ENCODE data around the gene FCAMR. TPM values are rescaled to one million over a fixed set of nuclear protein-coding genes. Genes with fewer than 3 reads are reported as not detected.
A peak's percentile ranks its signal among the peaks of the same experiment; 100 is the strongest.

FCAMR gene
- total and polyA plus RNA-seq, 4 donors: 0.14 to 0.59 (median 0.39) TPM

- DNase-seq (ENCODE audit: low spot score): no peak
- no peak overlapping the region for H3K4me3 ChIP-seq (ENCODE audit: low read depth in 1 of 3, low read length in 3 of 3)
- peaks cover 0 to 7% (median 1%) of the 10 kb centered on the region in 4 donors for H3K4me1 ChIP-seq (ENCODE audit: control insufficient read depth in 4 of 4, insufficient read depth in 4 of 4, low read length in 3 of 4)
- 79% methylated on average over 1 of the region's 1 CpG for WGBS
- no peaks in the 10 kb centered on the region for H3K36me3 ChIP-seq (ENCODE audit: control insufficient read depth in 4 of 4, insufficient read depth in 3 of 4, low read depth in 1 of 4, low read length in 3 of 4)
- H3K9ac ChIP-seq (ENCODE audit: low read depth in 1 of 2, low read length in 2 of 2): peak overlapping the region in 1 of 2 donors; percentile 52
- H3K27me3 ChIP-seq (ENCODE audit: control insufficient read depth in 4 of 4, insufficient read depth in 4 of 4, low read length in 3 of 4): no peaks in the 10 kb centered on the region
- no peaks in the 10 kb centered on the region for H3K9me3 ChIP-seq (ENCODE audit: control insufficient read depth in 4 of 4, low read length in 3 of 4)
- H3K27ac ChIP-seq (ENCODE audit: low read depth in 1 of 2, low read length in 2 of 2): peak overlapping the region; percentile 54 to 58
- no peak for TF ChIP-seq HNF4A (conservative IDR thresholded peaks at IDR 0.05)
- no peak for TF ChIP-seq MAX (IDR thresholded peaks at IDR 0.05)
- TF ChIP-seq TAF1 (conservative IDR thresholded peaks at IDR 0.05): no peak
- TF ChIP-seq FOXA2 (IDR thresholded peaks at IDR 0.05): no peak
Observed at GRCh38 chr1:206922524-206922923, 47.7 kb downstream of the FCAMR start.

- no peak for DNase-seq (ENCODE audit: low spot score)
- peak in 1 of 2 donors; percentile 59 for TF ChIP-seq RXRA (IDR thresholded peaks at IDR 0.05)
- no peak for TF ChIP-seq FOXA1 (IDR thresholded peaks at IDR 0.05)
- no peak for TF ChIP-seq FOXA2 (IDR thresholded peaks at IDR 0.05)
- TF ChIP-seq ZBTB33 (IDR thresholded peaks at IDR 0.05): no peak
- no peak for TF ChIP-seq MAX (IDR thresholded peaks at IDR 0.05)
- no peak for TF ChIP-seq YY1 (IDR thresholded peaks at IDR 0.05)
- peak; percentile 23 to 48 for TF ChIP-seq HNF4A (conservative IDR thresholded peaks at IDR 0.05)
- TF ChIP-seq SP1 (IDR thresholded peaks at IDR 0.05): no peak
- WGBS: 41% methylated on average over 7 of the region's 7 CpGs
Observed at GRCh38 chr1:206921772-206922265, 48.4 kb downstream of the FCAMR start, which contains the start of gene FCMR. Gene FCMR, minus strand, starts transcription at chr1:206921941. Its CDS starts 87 bp downstream, at chr1:206921854.

GRCh38 chr1:206918076-206918475 lies 52.2 kb downstream of the FCAMR start:
- no peak overlapping the region for H3K27ac ChIP-seq (ENCODE audit: low read depth in 1 of 2, low read length in 2 of 2)
- H3K27me3 ChIP-seq (ENCODE audit: control insufficient read depth in 4 of 4, insufficient read depth in 4 of 4, low read length in 3 of 4): no peaks in the 10 kb centered on the region
- H3K4me1 ChIP-seq (ENCODE audit: control insufficient read depth in 4 of 4, insufficient read depth in 4 of 4, low read length in 3 of 4): peaks cover 0 to 5% (median 1%) of the 10 kb centered on the region in 4 donors
- no peak overlapping the region for H3K9ac ChIP-seq (ENCODE audit: low read depth in 1 of 2, low read length in 2 of 2)
- no peak for DNase-seq (ENCODE audit: low spot score)
- WGBS: 86% methylated on average over 3 of the region's 3 CpGs
- no peaks in the 10 kb centered on the region for H3K36me3 ChIP-seq (ENCODE audit: control insufficient read depth in 4 of 4, insufficient read depth in 3 of 4, low read depth in 1 of 4, low read length in 3 of 4)
- H3K9me3 ChIP-seq (ENCODE audit: control insufficient read depth in 4 of 4, low read length in 3 of 4): no peaks in the 10 kb centered on the region
- H3K4me3 ChIP-seq (ENCODE audit: low read depth in 1 of 3, low read length in 3 of 3): no peak overlapping the region
- no peak for TF ChIP-seq NR2F2 (IDR thresholded peaks at IDR 0.05)
- no peak for TF ChIP-seq YY1 (IDR thresholded peaks at IDR 0.05)
- no peak for TF ChIP-seq JUND (IDR thresholded peaks at IDR 0.05)

More at GRCh38 chr1:206921772-206922265, 48.4 kb downstream of the FCAMR start, which contains the start of gene FCMR:
- Histone ChIP-seq H3K9me3 (ENCODE audit: control insufficient read depth in 4 of 4, low read length in 3 of 4) (no peaks in the 10 kb centered on the region), H3K27me3 (ENCODE audit: control insufficient read depth in 4 of 4, insufficient read depth in 4 of 4, low read length in 3 of 4) (no peaks in the 10 kb centered on the region), H3K4me3 (ENCODE audit: low read depth in 1 of 3, low read length in 3 of 3) (no peak within 1 kb of the TSS), H3K4me1 (ENCODE audit: control insufficient read depth in 4 of 4, insufficient read depth in 4 of 4, low read length in 3 of 4) (peaks cover 0 to 7% (median 1%) of the 10 kb centered on the region in 4 donors), H3K27ac (ENCODE audit: low read depth in 1 of 2, low read length in 2 of 2) (peak within 1 kb of the TSS; percentile 54 to 64), H3K36me3 (ENCODE audit: control insufficient read depth in 4 of 4, insufficient read depth in 3 of 4, low read depth in 1 of 4, low read length in 3 of 4) (no peaks in the 10 kb centered on the region), H3K9ac (ENCODE audit: low read depth in 1 of 2, low read length in 2 of 2) (peak within 1 kb of the TSS in 1 of 2 donors; percentile 52)
